HG03196 (cell line): ENCODE measurements around the gene SEC14L3.
"Not testable (repeated sequence)": the region's sequence is repeated elsewhere in the genome, so short reads cannot be mapped to it uniquely, and the experiment has no call there.

Experiments
- ATAC-seq: cut with Tn5 transposase; IDR thresholded peaks from one replicate; pipeline ENCODE4 v1.9.1; 2021; ENCODE audit not compliant: unreplicated experiment

Gene SEC14L3

DNA sequence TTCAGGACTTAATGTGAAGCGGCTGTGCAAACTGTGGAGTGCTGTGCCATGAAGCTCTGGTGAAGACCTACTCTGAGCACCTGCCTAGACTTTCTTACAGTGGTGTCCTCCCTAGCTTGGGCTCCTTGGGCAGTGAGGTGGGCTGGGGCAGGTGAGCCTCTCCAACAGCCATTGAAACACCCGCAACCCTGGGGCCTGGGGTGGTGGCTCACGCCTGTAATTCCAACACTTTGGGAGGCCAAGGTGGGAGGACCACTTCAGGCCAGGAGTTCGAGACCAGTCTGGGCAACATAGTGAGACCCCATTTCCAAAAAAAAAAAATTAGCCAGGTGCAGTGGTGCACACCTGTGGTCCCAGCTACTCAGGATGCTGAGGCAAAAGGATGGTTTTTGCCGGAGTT is 14.3 kb upstream of the SEC14L3 start:
- no peak for ATAC-seq

GRCh38 chr22:30485362-30485988 is 13.7 kb upstream of the SEC14L3 start:
- ATAC-seq: no peak

- ATAC-seq: no peak
These were observed 11.4 kb upstream of the SEC14L3 start for GRCh38 chr22:30483169-30483568.

DNA sequence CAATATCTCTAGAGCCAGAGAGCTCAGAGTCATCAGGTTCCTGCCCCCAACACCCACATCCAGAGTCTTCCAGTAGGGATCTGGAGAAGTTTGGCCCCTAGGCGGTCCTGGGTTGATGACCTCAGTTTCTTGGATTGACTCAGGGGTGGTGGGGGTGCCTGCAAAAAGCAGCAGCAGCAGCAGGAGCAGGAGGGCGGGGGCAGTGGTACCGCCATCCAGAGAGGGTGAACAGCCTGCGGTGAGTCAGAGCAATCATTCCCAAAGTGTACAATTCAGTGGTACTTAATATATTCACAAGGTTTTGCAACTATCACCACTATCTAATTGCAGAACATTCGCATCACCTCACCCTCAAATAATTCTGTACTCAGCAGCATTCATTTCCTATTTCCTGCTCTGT is 9.9 kb upstream of the SEC14L3 start:
- ATAC-seq: no peak

DNA sequence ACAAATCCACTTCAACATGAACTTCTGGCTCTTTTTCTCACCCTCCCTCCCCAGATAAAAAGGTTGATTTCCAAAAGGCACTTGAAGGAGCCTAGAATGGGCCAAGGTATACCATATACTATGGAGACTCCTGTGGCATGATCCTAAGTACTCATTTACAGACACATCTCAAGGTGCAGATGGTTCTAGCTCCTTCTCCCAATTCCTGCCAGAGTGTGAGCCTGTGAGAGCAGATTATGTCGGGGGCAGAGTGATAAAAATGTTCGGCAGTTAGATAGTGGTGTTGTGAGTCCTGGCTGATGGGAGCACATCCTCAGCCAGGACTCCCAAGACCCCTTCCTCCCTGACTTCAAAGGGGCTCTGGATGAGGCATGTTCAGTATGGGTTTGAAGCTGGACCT is 8.2 kb upstream of the SEC14L3 start:
- no peak for ATAC-seq

- no peak for ATAC-seq
These were observed 3.0 kb upstream of the SEC14L3 start for GRCh38 chr22:30474683-30475424.

DNA sequence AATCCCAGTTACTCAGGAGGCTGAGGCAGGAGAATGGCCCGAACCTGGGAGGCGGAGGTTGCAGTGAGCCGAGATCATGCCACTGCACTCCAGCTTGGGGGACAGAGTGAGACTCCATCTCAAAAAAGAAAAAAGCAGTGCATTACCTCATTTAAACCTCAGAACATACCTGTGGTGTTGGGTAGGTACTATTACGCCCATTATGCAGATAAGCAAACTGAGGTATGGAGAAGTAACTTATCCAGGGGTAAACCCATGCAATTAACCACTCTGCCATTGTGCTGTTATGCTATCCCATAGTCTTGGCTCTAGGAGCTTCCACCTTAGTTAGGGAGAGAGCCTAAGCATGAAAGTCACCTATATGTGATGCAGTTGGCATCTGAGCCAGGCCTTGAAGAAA is 2.3 kb upstream of the SEC14L3 start:
- no peak for ATAC-seq

- no peak for ATAC-seq
These were observed 1.3 kb upstream of the SEC14L3 start for GRCh38 chr22:30472994-30473720.

- ATAC-seq: no peak
These were observed 1.2 kb downstream of the SEC14L3 start for GRCh38 chr22:30470655-30471054.

DNA sequence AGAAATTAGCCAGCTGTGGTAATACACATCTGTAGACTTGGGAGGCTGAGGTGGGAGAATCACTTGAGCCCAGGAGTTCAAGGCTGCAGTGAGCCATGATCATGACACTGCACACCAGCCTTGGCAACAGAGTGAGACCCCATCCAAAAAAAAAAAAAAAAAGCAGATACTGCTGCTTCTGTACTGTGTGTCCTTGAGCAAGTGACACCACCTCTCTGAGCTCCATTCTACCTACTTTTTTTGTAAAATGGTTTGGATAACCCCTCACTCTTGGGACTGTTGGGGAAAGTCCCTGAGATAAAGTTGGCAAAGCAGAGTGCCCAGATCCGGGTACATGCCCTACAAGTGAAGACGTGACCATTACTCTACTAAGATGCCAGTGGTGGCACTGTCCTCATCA is 2.7 kb downstream of the SEC14L3 start:
- ATAC-seq: no peak

DNA sequence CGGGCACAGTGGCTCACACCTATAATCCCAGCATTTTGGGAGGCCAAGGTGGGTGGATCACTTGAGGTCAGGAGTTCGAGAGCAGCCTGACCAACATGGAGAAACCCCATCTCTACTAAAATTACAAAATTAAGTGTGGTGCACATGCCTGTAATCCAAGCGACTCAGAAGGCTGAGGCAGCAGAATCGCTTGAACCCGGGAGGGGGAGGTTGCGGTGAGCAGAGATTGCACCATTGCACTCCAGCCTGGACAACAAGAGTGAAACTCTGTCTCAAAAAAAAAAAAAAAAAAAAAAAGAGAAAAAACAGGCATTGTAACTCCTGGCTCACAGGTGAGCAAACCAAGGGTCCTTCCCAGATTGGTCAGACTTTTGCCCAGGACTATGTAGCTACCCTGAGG is 11.3 kb downstream of the SEC14L3 start:
- ATAC-seq: not testable (repeated sequence)

GRCh38 chr22:30460147-30460546 is 11.7 kb downstream of the SEC14L3 start:
- no peak for ATAC-seq

GRCh38 chr22:30459181-30460052 is 12.4 kb downstream of the SEC14L3 start:
- no peak for ATAC-seq

DNA sequence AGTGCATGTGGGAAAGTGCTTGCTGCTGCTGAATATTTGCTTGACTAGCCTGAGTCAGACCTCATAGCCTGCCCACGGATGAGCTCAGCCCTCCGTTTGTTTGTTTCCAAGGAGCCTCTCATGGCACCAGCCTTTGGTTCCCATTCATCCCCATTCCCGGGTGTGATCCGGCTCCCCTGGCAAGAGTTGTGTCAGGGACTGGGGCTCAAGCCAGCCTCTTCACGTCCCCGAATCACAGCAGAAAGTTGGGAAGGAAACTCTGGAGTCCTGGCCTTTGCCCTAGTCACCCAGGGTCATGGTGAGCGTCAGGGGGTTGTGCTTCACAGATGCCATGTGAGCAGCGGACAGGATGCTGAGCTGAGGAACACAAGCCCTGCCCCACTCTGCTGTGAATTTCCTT is 13.8 kb downstream of the SEC14L3 start:
- no peak for ATAC-seq

- no peak for ATAC-seq
These were observed 16.6 kb downstream of the SEC14L3 start for GRCh38 chr22:30455075-30455840.

- no peak for ATAC-seq
These were observed 17.9 kb downstream of the SEC14L3 start for GRCh38 chr22:30453731-30454510.

GRCh38 chr22:30452861-30453260 is 19.0 kb downstream of the SEC14L3 start:
- ATAC-seq: no peak

DNA sequence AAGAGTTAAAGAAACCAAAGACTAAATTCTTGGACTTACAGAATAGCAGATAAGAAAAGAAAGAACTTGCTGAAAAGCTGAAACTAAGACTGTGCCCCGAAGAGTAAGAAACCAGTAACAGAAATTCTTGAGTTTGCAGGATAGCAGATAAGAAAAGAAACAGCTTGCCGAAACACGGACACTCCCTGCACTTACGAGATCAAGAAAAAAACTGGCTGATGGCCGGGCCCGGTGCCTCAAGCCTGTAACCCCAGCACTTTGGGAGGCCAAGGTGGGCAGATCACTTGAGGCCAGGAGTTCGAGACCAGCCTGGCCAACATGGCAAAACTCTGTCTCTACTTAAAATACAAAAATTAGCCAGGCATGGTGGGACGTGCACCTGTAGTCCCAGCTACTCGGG is 20.3 kb downstream of the SEC14L3 start:
- not testable (repeated sequence) for ATAC-seq

DNA sequence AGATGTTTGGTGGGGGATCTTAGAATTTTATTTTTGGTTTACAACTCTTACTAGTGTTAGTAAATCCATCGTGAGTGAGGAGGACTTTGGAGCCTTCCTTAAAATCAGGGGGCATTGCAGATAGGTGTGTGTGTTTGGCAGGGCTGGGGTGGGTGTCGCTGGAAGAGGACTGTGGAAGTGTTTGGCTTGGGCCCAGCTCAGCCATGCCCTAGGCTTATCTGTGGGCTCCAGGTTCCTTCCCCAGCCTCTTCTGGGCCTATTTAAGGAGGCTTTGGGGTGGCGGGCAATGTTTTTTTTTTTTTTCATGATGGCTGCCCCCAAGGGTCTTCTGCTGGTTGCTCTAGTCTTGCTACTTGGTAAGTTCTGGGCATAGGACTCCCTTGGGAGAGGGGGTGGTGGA is 24.2 kb downstream of the SEC14L3 start:
- ATAC-seq: no peak
